AG09309 (cell line): Measurements from ENCODE around the gene RPL10.
A peak's percentile ranks its signal among the peaks of the same experiment; 100 is the strongest.
"Not testable (repeated sequence)": the region's sequence is repeated elsewhere in the genome, so short reads cannot be mapped to it uniquely, and the experiment has no call there.

ENCODE experiments used
- DNase-seq: peaks from one replicate; pipeline ENCODE4 v3.0.0-alpha.2; 2010; ENCODE audit warnings: low read depth
- H3K4me3 ChIP-seq: 2 replicates; pipeline ENCODE4 v1.5.1; 2011; ENCODE audit warnings: mild to moderate bottlenecking, low read depth, low read length, moderate library complexity; ENCODE audit not compliant: control insufficient read depth
- TF ChIP-seq, protein P1 (sequence below): IDR thresholded peaks from 2 replicates; pipeline ENCODE4 v1.5.1; 2011; ENCODE audit warnings: mild to moderate bottlenecking, low read depth, low read length, inconsistent platforms; ENCODE audit not compliant: insufficient read depth, control insufficient read depth; ENCODE audit errors: missing control alignments

The RPL10 gene

DNA sequence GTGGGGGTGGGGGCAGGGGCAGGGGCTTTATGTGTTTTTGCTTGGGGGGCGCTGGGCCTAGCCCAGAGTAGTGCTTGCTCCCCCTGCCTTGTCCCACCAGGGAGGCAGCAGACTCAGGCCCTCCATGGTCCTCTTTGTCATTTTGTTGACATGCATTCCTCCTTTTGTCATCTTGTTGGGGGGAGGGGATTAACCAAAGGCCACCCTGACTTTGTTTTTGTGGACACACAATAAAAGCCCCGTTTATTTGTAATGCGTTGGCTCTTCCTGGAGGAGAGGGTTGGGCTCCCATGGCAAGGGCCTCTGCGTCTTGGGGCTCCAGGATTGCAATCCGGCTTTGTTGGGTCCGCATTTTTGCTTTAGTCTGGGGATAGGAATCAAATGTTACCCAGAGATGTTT lies 16.9 kb upstream of the RPL10 start:
- TF ChIP-seq, protein P1, sequence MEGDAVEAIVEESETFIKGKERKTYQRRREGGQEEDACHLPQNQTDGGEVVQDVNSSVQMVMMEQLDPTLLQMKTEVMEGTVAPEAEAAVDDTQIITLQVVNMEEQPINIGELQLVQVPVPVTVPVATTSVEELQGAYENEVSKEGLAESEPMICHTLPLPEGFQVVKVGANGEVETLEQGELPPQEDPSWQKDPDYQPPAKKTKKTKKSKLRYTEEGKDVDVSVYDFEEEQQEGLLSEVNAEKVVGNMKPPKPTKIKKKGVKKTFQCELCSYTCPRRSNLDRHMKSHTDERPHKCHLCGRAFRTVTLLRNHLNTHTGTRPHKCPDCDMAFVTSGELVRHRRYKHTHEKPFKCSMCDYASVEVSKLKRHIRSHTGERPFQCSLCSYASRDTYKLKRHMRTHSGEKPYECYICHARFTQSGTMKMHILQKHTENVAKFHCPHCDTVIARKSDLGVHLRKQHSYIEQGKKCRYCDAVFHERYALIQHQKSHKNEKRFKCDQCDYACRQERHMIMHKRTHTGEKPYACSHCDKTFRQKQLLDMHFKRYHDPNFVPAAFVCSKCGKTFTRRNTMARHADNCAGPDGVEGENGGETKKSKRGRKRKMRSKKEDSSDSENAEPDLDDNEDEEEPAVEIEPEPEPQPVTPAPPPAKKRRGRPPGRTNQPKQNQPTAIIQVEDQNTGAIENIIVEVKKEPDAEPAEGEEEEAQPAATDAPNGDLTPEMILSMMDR, result no peak
- DNase-seq, result no peak
- no peak overlapping the region for H3K4me3 ChIP-seq

DNA sequence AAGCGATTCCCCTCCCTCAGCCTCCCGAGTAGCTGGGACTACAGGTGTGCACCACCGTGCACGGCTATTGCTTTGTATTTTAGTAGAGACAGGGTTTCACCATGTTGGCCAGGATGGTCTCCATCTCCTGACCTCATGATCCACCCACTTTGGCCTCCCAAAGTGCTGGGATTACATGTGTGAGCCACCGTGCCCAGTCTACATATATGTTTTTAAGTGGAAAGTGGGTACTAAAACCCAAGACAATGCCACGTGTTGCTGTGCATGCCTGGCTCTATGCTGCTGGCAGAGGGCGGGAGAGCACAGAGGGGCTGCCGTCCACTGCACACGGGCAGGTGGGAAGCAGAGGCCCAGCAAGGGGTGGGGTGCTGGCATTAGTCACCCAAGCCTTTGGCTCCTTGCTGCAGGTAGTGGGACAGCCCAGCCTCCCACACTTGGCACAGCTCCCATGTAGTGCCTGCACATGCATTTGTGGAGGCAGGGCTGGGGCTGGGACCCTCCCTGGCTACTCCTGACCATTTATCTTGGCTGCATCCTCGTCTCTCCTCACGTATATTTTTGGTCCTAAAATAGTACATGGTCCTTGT lies 15.6 kb upstream of the RPL10 start:
- no peak overlapping the region for H3K4me3 ChIP-seq
- DNase-seq, result no peak
- TF ChIP-seq, protein P1, result no peak

DNA sequence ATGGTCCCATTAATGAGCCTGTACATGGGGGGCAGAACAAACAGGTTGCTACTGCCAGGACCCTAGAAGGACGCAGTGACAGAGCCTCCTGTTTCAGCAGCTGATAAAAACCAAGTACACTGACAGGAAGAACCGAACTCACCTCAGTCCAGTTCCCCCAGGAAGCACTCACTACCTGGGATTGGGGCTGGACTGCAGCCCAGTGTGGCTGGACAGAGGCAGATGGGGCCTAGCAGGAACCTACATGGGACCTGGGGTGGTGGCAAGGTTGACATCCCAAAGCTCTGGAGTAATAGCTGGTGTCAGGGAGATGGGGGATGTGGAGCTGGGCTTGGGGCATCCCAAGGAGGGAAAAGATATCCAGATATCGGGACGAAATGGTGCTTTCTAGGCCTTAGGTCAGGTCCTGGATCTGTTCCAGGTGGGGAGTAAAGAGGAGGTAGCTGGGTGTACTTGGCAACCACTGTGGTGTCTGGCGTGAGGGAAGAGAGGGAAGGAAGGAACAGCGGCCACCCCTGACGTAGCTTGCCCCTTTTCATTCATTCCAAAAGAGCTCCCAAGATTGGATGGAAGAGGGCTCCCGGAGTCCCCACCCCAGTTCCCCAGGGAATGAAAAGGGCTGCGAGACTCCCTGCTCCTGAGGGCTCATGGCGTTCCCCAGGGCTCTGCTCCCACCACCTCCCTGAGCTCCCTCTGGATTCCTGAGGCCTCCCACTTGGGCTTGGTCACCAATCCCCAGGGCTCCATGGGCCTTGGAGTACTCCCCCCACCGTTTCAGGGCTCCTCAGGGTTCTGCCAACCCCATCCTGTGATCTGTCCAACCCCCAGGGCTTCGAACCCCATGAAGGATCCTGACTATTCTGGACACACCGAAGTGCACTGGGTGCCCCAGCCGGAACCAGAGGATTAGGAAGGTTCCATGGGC lies 14.6 kb upstream of the RPL10 start:
- TF ChIP-seq, protein P1, result no peak

DNA sequence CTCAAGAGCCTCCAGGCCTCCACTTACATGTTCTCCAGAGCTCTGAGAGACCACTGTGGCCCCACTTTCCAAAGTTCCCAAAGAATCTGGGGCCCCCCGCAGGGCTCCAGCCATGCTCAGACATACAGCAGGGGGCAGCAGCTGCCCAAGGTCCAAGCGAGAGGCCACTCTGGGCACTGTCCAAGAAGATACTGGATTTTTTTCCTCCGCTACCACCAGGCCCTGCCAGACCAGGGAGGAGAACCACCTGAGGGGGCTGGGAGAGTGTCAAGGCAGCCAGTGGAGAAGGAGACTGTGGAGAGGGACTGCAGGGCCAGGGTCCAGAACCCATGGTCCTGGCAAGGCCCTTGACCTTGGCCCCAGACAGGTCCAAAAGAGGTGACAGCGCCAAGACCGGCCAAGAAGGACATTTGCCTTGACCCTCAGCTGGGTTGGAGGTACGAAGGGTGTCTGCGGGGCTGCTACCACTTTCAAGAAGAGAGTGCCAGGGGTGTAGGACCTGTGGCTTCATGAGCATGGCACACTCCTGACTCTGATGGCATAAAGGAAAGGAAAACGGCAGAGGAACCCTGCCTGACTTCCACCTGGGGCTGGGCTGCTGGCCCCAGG lies 13.8 kb upstream of the RPL10 start:
- no peak for DNase-seq
- TF ChIP-seq, protein P1, result peak; percentile 50
- no peak overlapping the region for H3K4me3 ChIP-seq

More for the DNA sequence above, 14.6 kb upstream of the RPL10 start:
- no peak overlapping the region for H3K4me3 ChIP-seq
- DNase-seq, result no peak

DNA sequence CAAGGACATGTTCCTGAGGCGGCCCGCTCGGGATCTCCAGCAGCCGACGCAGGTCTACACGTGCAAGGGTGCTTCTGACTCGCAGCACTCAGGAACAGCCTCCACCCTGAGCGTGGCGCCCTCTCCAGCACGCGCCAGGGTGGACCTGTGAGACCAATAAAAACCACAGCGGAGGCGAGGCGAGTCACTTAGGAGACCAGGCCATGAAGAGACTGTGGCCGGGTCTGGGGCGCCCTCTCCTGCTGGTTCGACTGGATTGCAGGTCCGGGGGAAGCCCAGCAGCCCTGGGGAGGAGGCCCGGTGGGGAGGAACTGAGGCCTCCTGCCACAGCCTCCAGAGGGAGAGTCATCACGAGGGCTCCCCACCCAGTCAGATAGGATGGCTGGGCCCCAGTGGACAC lies 10.1 kb upstream of the RPL10 start:
- not testable (repeated sequence) for DNase-seq, H3K4me3 ChIP-seq

DNA sequence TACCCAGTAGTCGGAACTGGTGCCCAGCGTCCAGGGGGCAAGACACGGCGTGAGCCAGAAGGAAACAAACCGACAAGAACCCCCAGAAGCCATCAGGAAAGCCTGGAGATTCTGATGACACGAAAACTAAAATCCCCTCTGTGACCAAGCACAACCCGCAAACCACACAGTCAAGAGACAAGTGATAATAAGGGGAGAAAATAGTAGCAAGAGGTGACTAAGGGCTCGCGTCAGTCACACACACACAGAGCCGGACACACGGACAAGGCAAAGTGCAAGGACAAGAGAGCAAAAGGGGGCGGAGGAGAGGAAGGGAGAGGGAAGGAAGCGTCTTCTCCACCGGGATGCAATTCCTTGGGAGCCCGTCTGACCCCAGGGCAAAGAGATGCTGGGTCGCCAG lies 9.5 kb upstream of the RPL10 start:
- not testable (repeated sequence) for H3K4me3 ChIP-seq, DNase-seq

DNA sequence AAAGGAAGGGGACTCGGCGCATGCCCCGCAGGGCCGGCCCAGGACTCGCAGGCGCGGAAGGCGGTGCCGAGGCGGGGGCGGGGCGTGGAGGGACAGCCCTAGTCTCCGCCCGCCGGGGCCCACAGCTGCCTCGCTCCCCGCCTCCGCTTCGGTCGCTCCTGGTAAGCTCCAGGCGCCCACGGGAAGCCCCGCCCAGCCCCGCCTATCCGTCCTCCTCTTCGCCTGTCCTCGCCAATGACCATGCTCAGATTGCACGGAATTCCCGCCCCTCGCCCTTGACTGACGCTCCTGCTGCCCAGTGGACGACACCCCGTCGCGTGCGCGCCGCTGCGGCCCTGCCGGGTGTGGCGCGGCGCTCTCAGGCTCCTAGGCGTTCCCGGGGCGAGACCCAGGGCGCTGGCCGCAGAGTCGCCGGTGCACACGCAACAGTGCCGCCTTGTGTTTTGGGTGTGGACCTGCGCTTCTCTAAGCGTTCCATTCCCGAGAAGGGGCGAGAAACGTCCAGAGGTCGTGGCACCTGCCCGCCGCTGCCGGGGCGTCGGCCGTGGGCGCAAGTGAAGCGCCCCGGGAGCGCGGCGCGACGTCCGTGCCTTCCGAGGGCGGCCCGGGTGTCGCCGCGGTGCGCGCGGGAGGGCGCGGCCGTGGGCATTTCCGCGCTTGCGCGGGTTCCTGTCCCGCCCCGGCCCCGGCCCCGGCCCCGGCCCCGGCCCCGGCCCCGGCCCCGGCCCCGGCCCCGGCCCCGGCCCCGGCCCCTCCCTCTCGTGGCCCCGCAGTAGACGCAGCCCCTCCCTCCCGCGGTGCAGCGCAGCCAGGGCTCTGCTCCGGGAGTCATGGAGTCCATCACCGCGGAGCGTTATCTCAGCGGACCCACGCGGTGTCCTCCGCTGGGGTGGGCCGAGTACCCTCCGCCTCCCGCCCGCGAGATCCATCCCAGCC lies 8.1 kb upstream of the RPL10 start:
- not testable (repeated sequence) for H3K4me3 ChIP-seq, DNase-seq

DNA sequence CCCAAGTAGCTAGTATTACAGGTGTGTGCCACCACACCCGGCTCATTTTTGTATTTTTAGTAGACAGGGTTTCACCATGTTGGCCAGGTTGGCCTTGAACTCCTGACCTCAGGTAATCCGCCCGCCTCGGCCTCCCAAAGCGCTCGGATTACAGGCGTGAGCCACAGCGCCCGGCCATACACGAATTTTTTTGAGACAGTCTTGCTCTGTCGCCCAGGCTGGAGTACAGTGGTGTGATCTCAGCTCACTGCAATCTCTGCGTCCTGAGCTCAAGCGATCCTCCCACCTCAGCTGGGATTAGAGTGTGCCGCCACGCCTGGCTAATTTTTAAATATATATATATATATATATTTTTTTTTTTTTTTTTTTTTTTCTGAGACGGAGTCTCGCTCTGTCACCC lies 1.8 kb upstream of the RPL10 start:
- H3K4me3 ChIP-seq, DNase-seq: not testable (repeated sequence)
